HEK293 (cell line): ENCODE data around the gene PTPRK.

Experiments
- KLF7 ChIP-seq: fragments of 450-650 bp; formaldehyde crosslinking; IDR thresholded peaks from 2 replicates; pipeline ENCODE4 v1.5.1; 2016; ENCODE audit warnings: missing biosample characterization, missing genetic modification characterization, borderline replicate concordance
- REPIN1 ChIP-seq: fragments of 450-650 bp; formaldehyde crosslinking; IDR thresholded peaks from 2 replicates; pipeline ENCODE4 v1.5.1; 2017; ENCODE audit warnings: missing biosample characterization, missing genetic modification characterization, low read depth
- YY1 ChIP-seq: fragments of 450-650 bp; formaldehyde crosslinking; IDR thresholded peaks from 2 replicates; pipeline ENCODE4 v1.5.1; 2018; ENCODE audit warnings: missing biosample characterization, missing genetic modification characterization
- ZBTB1 ChIP-seq: fragments of 450-650 bp; formaldehyde crosslinking; IDR thresholded peaks from 2 replicates; pipeline ENCODE4 v1.5.1; 2016; ENCODE audit warnings: missing biosample characterization, missing genetic modification characterization
- ZNF521 ChIP-seq: fragments of 450-650 bp; formaldehyde crosslinking; IDR thresholded peaks from 2 replicates; pipeline ENCODE4 v1.5.1; 2017; ENCODE audit warnings: missing biosample characterization, mild to moderate bottlenecking, missing genetic modification characterization
- ZNF530 ChIP-seq: fragments of 450-650 bp; formaldehyde crosslinking; IDR thresholded peaks from 2 replicates; pipeline ENCODE4 v1.5.1; 2016; ENCODE audit warnings: low read depth, missing biosample characterization, missing genetic modification characterization
- TF ChIP-seq, protein P1 (sequence below): fragments of 450-650 bp; formaldehyde crosslinking; IDR thresholded peaks from 2 replicates; pipeline ENCODE4 v1.5.1; 2016; ENCODE audit warnings: missing biosample characterization, missing genetic modification characterization
- TF ChIP-seq, protein P2 (sequence below): fragments of 450-650 bp; formaldehyde crosslinking; IDR thresholded peaks from 2 replicates; pipeline ENCODE4 v1.5.1; 2016; ENCODE audit warnings: missing biosample characterization, missing genetic modification characterization
- TF ChIP-seq, protein P3 (sequence below): sonication (generic); formaldehyde crosslinking; IDR thresholded peaks from 2 replicates; pipeline ENCODE4 v1.8.1; 2022; ENCODE audit warnings: mild to moderate bottlenecking, moderate library complexity, missing genetic modification reagents

DNA sequence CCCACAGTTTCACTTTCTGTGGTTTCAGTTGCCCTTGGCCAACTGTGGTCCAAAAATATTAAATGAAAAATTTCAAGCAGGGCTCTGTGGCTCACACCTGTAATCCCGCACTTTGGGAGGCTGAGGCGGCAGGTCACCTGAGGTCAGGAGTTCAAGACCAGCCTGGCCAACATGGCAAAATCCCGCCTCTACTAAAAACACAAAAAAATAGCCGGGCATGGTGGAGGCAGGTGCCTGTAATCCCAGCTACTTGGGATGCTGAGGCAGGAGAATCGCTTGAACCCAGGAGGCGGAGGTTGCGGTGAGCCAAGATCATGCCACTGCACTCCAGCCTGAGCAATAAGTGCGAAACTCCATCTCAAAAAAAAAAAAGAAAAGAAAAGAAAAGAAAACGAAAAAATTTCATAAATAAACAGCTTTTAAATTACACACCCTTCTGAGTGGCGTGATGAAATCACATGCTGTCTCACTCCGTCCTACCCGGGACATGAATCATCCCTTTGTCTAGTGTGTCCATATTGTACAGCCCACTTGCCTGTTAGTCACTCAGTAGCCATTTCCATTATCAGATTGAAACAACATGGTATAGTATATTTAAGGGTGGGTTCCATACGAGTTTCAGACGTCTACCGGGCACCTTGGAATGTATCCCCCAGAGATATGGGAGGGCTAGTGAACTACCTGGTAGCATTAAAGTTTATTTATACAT lies 11.7 kb downstream of the PTPRK start:
- TF ChIP-seq, protein P1, sequence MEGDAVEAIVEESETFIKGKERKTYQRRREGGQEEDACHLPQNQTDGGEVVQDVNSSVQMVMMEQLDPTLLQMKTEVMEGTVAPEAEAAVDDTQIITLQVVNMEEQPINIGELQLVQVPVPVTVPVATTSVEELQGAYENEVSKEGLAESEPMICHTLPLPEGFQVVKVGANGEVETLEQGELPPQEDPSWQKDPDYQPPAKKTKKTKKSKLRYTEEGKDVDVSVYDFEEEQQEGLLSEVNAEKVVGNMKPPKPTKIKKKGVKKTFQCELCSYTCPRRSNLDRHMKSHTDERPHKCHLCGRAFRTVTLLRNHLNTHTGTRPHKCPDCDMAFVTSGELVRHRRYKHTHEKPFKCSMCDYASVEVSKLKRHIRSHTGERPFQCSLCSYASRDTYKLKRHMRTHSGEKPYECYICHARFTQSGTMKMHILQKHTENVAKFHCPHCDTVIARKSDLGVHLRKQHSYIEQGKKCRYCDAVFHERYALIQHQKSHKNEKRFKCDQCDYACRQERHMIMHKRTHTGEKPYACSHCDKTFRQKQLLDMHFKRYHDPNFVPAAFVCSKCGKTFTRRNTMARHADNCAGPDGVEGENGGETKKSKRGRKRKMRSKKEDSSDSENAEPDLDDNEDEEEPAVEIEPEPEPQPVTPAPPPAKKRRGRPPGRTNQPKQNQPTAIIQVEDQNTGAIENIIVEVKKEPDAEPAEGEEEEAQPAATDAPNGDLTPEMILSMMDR (tag by site-specific recombination) = no peak
- no peak for TF ChIP-seq KLF7 (tag by site-specific recombination)
- no peak for TF ChIP-seq ZNF530
- TF ChIP-seq ZBTB1 (tag by site-specific recombination) = no peak
- TF ChIP-seq YY1 (tag by site-specific recombination) = no peak
- TF ChIP-seq REPIN1 (tag by site-specific recombination) = no peak
- no peak for TF ChIP-seq ZNF521 (tag by site-specific recombination)
- TF ChIP-seq, protein P2, sequence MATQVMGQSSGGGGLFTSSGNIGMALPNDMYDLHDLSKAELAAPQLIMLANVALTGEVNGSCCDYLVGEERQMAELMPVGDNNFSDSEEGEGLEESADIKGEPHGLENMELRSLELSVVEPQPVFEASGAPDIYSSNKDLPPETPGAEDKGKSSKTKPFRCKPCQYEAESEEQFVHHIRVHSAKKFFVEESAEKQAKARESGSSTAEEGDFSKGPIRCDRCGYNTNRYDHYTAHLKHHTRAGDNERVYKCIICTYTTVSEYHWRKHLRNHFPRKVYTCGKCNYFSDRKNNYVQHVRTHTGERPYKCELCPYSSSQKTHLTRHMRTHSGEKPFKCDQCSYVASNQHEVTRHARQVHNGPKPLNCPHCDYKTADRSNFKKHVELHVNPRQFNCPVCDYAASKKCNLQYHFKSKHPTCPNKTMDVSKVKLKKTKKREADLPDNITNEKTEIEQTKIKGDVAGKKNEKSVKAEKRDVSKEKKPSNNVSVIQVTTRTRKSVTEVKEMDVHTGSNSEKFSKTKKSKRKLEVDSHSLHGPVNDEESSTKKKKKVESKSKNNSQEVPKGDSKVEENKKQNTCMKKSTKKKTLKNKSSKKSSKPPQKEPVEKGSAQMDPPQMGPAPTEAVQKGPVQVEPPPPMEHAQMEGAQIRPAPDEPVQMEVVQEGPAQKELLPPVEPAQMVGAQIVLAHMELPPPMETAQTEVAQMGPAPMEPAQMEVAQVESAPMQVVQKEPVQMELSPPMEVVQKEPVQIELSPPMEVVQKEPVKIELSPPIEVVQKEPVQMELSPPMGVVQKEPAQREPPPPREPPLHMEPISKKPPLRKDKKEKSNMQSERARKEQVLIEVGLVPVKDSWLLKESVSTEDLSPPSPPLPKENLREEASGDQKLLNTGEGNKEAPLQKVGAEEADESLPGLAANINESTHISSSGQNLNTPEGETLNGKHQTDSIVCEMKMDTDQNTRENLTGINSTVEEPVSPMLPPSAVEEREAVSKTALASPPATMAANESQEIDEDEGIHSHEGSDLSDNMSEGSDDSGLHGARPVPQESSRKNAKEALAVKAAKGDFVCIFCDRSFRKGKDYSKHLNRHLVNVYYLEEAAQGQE (tag by site-specific recombination) = no peak
- TF ChIP-seq, protein P3, sequence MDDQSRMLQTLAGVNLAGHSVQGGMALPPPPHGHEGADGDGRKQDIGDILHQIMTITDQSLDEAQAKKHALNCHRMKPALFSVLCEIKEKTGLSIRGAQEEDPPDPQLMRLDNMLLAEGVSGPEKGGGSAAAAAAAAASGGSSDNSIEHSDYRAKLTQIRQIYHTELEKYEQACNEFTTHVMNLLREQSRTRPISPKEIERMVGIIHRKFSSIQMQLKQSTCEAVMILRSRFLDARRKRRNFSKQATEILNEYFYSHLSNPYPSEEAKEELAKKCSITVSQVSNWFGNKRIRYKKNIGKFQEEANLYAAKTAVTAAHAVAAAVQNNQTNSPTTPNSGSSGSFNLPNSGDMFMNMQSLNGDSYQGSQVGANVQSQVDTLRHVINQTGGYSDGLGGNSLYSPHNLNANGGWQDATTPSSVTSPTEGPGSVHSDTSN (CRISPR knock-in tag) = no peak
